GM10248 (cell line): ENCODE measurements around the gene CLNK.

Experiments used
- CTCF ChIA-PET: fragments of 300-600 bp; sonication (Branson Sonifier 250); formaldehyde crosslinking; extraction: SDS; loops from one replicate; lab custom pipeline; 2021; ENCODE audit warnings: antibody characterized with exemption; lab: Yijun Ruan, JAX
- POLR2A ChIA-PET: fragments of 350-650 bp; sonication (Branson Sonifier 250); formaldehyde crosslinking; extraction: SDS; loops from one replicate; lab custom pipeline; 2020; ENCODE audit warnings: antibody characterized with exemption; lab: Yijun Ruan, JAX
- DNase-seq: peaks from one replicate; pipeline ENCODE4 v3.0.0; 2012; ENCODE audit errors: extremely low spot score
- TF ChIP-seq, protein P1 (sequence below): IDR thresholded peaks from 2 replicates; pipeline ENCODE4 v1.5.1; 2012; ENCODE audit warnings: mild to moderate bottlenecking, low read depth; ENCODE audit errors: extremely low read depth, missing control alignments, control extremely low read depth

The CLNK gene

GRCh38 chr4:10688846-10689245 is 4.3 kb upstream of the CLNK start:
- CTCF ChIA-PET, result interaction anchor here (1.0 to 3.1 kb wide), 2 partner anchors 12 to 18 kb away, joined by 3 to 23 read pairs; no protein-coding TSS in a partner anchor
- no peak for DNase-seq
- TF ChIP-seq, protein P1, sequence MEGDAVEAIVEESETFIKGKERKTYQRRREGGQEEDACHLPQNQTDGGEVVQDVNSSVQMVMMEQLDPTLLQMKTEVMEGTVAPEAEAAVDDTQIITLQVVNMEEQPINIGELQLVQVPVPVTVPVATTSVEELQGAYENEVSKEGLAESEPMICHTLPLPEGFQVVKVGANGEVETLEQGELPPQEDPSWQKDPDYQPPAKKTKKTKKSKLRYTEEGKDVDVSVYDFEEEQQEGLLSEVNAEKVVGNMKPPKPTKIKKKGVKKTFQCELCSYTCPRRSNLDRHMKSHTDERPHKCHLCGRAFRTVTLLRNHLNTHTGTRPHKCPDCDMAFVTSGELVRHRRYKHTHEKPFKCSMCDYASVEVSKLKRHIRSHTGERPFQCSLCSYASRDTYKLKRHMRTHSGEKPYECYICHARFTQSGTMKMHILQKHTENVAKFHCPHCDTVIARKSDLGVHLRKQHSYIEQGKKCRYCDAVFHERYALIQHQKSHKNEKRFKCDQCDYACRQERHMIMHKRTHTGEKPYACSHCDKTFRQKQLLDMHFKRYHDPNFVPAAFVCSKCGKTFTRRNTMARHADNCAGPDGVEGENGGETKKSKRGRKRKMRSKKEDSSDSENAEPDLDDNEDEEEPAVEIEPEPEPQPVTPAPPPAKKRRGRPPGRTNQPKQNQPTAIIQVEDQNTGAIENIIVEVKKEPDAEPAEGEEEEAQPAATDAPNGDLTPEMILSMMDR, result no peak
- POLR2A ChIA-PET, result no interaction called here

- CTCF ChIA-PET, result interaction anchor here (1.0 to 1.2 kb wide), 3 partner anchors 13 to 49 kb away, joined by 3 to 5 read pairs (median 3); no protein-coding TSS in a partner anchor
- DNase-seq, result no peak
Observed at GRCh38 chr4:10688022-10688421, 3.5 kb upstream of the CLNK start.

GRCh38 chr4:10687526-10687925 is 3.0 kb upstream of the CLNK start:
- no peak for DNase-seq
- ChIA-PET POLR2A (no interaction called here), CTCF (interaction anchor here (0.9 to 1.2 kb wide), 3 partner anchors 13 to 65 kb away, joined by 3 to 5 read pairs (median 3); no protein-coding TSS in a partner anchor)
- TF ChIP-seq, protein P1, result no peak

More at GRCh38 chr4:10688022-10688421, 3.5 kb upstream of the CLNK start:
- TF ChIP-seq, protein P1, result no peak
- POLR2A ChIA-PET, result no interaction called here

DNA sequence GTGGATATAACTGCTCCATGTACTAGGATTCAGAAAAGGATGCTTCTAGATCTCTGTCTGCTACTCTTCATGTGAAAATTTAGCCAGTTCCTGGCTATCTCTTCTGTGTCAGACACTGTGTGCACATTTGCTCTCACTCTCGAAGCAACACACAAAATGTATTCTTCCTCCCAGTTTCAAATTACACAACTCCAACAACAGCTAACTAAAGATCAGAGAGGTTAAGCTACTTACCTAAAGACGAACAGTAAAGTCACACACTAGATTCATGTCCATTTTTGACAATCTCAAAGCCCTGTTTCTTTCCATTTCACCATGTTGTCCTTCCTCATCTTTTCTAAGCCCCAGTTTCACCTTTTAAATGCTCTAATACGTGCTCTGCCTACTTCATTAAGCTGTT is 2.2 kb downstream of the CLNK start:
- TF ChIP-seq, protein P1, result no peak
- ChIA-PET POLR2A (no interaction called here), CTCF (interaction anchor here (1.1 to 2.4 kb wide), 4 partner anchors 12 to 101 kb away, joined by 3 to 10 read pairs (median 3); no protein-coding TSS in a partner anchor)
- DNase-seq, result no peak

- POLR2A ChIA-PET, result interaction anchor here (0.5 kb wide), 1 partner anchor 54 kb away, joined by 8 read pairs; no protein-coding TSS in a partner anchor
- TF ChIP-seq, protein P1, result no peak
- DNase-seq, result peak; percentile 28
- CTCF ChIA-PET, result no interaction called here
Observed at GRCh38 chr4:10677796-10678497, 6.6 kb downstream of the CLNK start.

DNA sequence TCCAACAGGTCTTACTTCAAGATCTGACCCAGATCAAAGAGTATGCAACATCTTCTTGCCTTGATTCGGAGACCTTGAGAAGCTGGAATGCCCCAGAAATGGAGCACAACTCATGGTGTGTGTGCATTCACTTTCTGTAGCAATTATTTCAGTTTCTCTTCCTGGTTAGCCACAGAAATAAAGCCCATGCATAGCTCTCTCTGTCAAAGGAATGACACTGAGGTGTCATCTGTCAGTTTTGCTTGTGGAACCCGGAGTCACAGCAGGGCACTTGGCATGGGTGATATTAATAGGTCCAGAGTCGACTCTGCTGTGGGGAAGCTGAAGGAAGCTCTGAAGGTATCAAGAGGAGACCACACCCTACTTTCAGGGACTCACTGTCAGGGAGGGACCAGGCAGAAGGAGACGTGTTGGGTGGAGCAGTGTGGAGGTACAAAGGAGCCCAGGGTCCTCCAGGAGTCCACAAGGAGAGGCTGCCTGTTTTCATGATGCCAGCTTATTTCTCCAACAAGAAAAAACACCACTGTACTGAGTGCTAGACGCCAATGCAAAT is 10.7 kb downstream of the CLNK start:
- DNase-seq, result peak; percentile 50
- POLR2A ChIA-PET, result interaction anchor here (1.2 kb wide), 1 partner anchor 9 kb away, joined by 3 read pairs; no protein-coding TSS in a partner anchor
- CTCF ChIA-PET, result interaction anchor here (0.8 to 3.1 kb wide), 8 partner anchors 10 to 33 kb away, joined by 3 to 11 read pairs (median 4); partner anchors contain the start of gene CLNK
- TF ChIP-seq, protein P1, result no peak
